Measurements from ENCODE around the gene TRAFD1.

The TRAFD1 gene

GRCh38 chr12:112191201-112191600 lies 65.8 kb downstream of the TRAFD1 start:
- TF ChIP-seq GATA2 (IDR thresholded peaks at IDR 0.05; ENCODE audit: low read depth, low read length), result no peak
- no peak for TF ChIP-seq GATA3 (IDR thresholded peaks at IDR 0.05; ENCODE audit: low read depth, low read length)

- no peak for TF ChIP-seq GATA2 (IDR thresholded peaks at IDR 0.05; ENCODE audit: low read depth, low read length)
- no peak for TF ChIP-seq GATA3 (IDR thresholded peaks at IDR 0.05; ENCODE audit: low read depth, low read length)
These were observed 66.5 kb downstream of the TRAFD1 start for GRCh38 chr12:112191840-112192321.

GRCh38 chr12:112192475-112192874 lies 67.1 kb downstream of the TRAFD1 start:
- TF ChIP-seq GATA2 (IDR thresholded peaks at IDR 0.05; ENCODE audit: low read depth, low read length) (no peak), GATA3 (IDR thresholded peaks at IDR 0.05; ENCODE audit: low read depth, low read length) (no peak)

GRCh38 chr12:112194601-112195247 lies 69.4 kb downstream of the TRAFD1 start:
- no peak for TF ChIP-seq GATA3 (IDR thresholded peaks at IDR 0.05; ENCODE audit: low read depth, low read length)
- TF ChIP-seq GATA2 (IDR thresholded peaks at IDR 0.05; ENCODE audit: low read depth, low read length), result no peak

GRCh38 chr12:112196196-112196875 lies 71.0 kb downstream of the TRAFD1 start:
- no peak for TF ChIP-seq GATA3 (IDR thresholded peaks at IDR 0.05; ENCODE audit: low read depth, low read length)
- TF ChIP-seq GATA2 (IDR thresholded peaks at IDR 0.05; ENCODE audit: low read depth, low read length), result no peak

GRCh38 chr12:112198120-112198733 lies 72.9 kb downstream of the TRAFD1 start:
- TF ChIP-seq GATA2 (IDR thresholded peaks at IDR 0.05; ENCODE audit: low read depth, low read length) (no peak), GATA3 (IDR thresholded peaks at IDR 0.05; ENCODE audit: low read depth, low read length) (no peak)

- TF ChIP-seq GATA3 (IDR thresholded peaks at IDR 0.05; ENCODE audit: low read depth, low read length) (no peak), GATA2 (IDR thresholded peaks at IDR 0.05; ENCODE audit: low read depth, low read length) (no peak)
These were observed 73.8 kb downstream of the TRAFD1 start for GRCh38 chr12:112199136-112199535.

All from SH-SY5Y (cell line).